Activated naive CD4-positive, alpha-beta T cell treated with anti-CD3 and anti-CD28 coated beads, Interleukin-2, amount 50 U/mL, for 16 hours (primary cell): ENCODE measurements around the gene COMMD10.

Source experiments
- DNase-seq: peaks from one replicate; pipeline ENCODE4 v3.0.0-alpha.2; 2020

The COMMD10 gene

DNA sequence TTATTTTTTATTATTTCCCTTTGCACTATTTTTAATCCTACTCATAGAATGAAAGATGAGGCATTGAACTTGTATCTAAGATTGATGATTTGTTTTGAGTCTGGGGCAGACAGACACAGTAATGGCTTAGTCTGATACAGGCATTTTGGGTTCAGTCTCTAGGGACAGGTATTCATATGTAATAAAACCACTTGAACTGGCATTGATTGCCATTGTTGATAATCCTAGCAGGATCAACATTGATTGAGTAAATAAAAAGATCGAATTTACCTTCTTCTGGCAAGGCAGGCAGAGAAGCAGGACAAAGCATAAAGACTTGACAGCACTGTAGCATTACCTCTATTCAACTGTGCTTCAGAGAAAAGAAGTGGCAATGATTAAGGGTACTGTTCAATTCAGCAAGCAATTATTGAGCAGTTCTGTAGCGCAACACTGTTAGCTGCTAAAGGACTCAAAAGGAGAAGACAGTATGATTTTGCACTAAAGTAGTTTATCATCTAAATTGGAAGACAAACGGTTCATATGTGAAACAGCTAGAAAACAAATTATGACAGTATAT, 144.4 kb downstream of the COMMD10 start:
- DNase-seq: no peak

DNA sequence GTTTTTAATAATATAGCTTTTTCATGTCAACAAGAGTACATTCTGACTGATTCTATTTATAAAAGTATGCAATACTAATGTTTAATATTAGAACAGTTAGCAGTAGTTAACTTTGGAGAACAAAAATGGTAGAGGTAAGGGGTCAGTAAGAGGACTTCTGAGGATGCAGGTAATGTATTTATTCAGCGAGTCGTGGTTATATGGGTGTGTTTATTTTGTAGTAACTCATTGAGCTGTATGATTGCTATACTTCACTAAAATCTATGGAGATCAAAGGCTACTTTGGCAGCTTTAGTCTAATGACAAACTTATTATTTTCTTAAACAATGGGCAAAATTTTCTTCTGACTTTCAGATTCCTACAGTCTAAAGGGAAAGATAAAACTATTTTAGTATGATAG, 146.5 kb downstream of the COMMD10 start:
- no peak for DNase-seq

DNA sequence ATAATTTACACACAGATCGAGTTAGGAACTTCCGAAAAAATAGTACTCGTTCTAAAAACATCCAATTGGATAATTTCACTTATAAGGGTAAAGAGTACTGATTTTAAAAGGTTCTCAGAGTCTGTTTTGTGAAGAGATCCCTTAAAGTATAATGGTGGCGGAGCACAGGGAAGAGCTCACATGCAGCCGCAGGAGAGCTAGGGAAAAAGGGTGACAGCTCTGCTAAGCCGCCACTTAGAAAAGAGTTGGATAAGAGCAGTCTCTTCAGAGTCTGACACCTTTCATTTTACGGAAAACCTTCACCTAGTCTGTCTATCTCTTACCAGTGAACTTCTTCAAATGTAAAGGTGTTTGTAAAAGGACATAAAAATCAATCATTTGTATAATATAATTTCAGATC, 149.9 kb downstream of the COMMD10 start:
- no peak for DNase-seq

DNA sequence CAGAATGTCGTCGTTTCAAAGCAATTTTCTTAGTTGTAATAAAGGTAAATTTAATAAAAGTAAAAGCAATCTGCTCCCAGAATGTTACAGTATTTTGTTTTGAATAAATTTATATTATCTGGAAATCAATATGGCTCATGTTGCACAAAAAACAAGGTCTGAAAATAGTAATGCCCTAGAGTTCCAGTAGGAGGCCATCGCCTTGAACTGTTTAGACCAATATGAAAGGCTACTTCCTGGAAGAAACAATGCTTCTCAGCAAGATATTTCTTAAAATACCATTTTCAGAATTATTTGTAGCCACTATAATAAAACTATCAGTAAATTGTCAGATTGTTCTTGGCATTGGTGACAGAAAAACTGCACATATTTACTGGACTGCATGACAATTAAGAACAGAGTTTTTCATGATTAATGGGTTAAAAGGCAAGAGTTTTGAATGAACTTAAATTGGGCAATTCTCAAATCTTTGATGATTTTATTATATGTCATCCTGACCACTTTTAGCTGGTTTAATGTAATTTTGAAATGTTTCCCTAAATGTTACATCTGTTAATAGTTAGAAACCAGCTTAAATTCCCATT, 153.2 kb downstream of the COMMD10 start:
- no peak for DNase-seq

DNA sequence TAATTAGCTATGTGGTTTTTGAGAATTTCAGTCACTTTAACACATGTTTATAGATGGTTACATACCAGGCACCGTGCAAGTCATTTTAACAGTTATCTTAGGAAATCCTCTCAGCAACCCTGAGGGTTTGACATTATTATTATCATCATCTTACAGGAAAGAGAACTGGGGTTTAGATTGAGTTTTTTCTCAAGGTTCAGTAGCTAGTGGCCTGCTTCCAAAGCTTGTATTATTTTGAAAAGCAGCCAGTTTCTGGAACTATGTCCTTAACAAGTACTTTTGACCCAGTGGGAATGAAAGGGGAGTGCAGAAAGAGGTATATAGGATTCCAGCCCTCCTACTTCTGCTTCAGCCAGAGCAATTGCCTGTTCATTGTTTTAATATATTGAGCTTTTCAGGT, 157.5 kb downstream of the COMMD10 start:
- DNase-seq: no peak

DNA sequence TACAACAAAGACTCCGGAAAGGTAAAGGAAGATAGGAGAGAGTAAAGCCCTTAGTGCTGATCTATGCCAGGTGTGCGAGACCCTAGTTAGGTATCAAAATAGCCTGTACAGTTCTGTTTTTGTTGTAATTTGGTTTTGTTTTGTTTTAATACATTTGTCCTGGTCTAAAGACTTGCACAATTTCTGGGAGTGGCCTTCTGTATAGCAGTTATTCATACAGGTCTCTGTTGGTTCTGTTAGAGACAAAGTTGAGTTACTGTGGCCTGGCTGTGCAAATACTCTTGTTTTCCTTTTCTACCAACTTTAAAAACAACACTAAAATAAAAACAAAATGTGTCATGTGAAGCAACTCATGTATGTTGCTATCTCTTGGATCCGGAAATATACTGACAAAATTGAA, 163.6 kb downstream of the COMMD10 start:
- DNase-seq: no peak

DNA sequence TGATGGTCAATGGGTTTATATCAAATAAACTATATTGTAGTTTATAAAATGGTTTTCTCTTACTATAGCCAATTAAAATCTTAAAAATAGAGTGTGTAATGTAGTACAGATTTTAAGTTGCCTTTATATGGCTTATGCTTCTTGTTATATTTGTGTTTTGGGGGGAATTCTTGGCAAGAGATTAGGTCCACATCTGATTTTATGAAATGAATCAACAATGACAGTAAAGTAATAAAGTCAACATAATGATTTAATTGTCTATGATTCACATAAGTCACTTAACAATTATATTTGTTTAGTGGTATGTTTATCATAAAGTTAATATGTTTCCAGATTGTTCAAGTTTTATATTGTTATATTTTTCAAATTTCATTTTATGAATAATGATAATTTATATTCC, 164.8 kb downstream of the COMMD10 start:
- no peak for DNase-seq

DNA sequence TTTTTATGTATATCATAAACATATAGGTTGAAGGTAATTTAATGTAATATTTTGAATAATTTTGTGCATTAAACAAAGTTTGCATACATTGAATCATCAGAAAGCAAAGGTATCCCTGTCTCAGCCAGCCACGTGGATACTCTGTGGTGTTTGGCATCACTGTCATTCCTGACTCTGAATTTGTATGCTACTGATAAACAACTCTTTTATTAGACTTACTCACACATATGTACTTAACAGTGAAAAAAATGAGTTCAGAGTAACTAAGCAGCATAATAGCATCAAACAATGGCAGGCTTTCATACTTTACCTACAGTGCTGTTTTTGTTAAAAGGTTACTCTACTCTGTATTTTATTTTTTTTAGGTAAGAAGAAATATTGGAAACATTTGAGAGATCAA, 171.9 kb downstream of the COMMD10 start:
- DNase-seq: no peak

DNA sequence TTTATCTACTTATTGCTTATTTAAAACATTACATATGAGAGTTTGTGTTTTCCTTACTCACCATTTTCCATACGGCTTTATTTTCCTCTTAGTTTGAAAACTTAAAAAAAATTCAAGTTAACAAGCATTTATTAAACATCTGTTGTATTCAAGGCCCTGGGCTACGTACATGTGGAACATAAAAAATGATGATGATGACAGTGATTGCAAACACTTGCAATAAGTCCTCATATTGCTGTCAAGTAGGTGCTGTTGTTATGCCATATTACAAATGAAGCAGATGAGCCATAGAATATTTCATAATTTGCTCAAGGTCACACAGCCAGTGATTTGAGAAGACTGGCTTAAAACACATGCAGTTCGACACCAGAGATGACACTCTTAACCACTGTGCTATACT, 180.6 kb downstream of the COMMD10 start:
- no peak for DNase-seq

DNA sequence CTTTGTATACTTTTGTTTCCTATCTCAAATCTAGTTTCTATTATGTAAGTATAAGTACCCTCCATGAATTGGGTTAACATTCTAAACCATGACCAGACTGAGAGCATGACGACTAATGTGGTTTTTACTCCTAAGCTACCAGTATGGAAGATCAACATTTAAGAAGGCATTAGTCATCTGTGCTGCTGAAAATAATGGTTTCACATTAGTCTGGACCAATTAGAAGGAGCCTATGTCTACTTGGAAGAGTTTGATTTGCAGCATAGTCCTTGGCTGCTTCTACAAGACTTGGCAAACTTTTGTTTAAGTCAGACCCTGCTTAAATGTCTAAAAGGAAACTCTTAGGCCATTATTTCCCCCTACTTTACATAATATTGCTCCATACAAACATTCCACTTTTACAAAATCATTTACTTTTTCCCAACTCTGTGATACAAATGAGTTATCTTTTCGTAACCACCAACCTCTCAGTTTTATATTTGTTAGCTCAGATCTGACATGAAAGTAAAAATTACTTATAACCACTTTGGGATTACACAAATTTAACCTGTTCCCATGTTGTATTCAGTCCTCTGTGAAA, 186.7 kb downstream of the COMMD10 start:
- no peak for DNase-seq

DNA sequence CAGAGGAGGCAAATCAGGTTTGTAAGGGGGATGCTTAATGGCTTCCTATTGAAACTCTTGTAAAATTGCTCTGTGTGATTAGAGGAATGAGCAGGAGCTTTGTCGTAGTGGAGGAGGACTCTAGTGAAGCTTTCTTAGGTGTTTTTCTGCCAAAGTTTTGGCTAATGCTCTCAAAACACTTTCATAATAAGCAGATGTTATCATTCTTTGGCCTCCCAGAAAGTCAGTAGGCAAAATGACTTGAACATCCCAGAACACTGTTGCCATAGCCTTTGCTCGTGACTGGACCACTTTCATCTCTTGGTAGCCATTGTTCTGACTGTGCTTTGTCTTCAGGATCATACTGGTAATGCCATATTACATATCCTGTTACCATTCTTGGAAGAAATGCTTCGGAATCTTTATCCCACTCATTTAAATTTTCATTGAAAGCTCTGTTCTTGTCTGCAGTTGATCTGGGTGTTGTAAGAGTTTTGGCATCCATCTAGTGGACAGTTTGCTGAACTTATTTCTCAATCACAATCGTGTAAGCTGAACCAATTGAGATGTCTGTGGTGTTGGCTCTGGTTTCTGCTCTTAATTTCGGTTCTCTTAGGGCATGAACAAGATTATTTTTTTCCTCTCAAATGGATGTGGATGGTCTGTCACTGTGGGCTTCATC, 187.6 kb downstream of the COMMD10 start:
- DNase-seq: no peak

DNA sequence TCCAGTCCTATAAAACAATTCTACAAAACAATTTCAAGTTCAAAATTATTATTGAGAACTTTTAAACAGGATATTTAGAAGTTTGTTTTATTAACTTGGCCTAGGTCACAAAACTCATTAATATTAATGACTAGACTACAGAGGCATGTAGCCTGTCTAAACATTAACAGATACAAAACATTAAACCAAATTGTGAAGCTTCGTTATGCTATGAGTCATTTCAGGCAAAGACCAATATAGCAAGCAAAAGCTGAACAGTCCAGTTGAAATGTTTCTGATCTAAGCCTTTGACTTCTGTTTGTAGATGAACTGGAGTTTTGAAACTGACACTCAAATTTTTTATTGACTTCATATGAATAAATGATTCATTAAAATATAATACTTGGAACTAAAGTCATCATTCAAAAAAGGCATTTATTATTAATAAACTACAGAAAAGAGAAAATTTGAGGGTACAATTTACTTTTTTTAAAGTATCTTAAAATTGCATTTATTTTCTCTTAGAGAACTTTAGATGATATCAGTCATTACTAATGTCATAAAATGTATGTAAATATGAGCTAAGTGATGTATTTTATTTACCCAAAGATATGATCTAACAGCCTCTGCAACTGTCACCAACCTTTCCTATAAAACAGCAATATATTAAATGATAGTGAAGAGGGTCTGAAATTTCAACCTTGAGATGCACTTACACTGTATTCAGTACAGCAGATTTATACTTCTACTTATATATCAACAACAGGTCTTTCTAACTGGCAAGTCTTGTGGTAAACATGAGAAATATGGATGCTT, 188.8 kb downstream of the COMMD10 start:
- DNase-seq: no peak

DNA sequence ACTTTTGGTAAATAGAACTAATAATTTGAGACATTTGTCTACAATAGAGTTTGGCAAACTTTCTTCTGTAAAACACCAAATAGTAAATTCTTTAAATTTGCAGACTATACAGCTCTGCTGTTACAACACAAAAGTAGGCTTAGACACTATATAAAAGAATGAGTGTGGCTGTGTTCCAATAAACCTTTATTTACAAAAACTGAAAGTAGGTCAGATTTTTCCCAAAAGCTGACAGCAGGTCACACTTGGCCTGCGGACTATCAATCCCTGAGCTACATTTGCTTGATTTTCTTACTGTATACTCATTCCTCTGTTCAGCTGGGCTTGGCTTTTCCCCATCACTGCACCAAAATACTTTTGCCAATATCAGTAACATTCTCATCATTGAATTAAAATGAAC, 189.4 kb downstream of the COMMD10 start:
- DNase-seq: no peak

DNA sequence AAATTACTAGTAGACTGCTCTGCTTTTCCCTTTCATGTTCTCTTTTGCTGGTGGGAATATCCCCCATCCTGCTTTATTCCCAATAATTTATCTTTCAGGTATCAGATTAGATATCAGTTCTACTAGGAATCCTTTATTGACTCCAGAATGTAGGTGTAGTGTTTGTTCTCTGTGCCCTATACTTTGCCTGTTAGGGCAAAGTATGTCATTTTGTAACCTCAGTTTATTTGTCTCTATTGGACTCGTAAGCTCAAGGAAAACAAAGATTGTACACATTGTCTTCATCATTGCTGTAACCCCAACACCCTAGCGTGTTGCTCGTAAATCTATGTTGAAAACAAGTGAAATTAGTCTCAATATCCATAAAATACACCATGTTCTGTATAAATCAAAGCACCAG, 190.5 kb downstream of the COMMD10 start:
- no peak for DNase-seq

DNA sequence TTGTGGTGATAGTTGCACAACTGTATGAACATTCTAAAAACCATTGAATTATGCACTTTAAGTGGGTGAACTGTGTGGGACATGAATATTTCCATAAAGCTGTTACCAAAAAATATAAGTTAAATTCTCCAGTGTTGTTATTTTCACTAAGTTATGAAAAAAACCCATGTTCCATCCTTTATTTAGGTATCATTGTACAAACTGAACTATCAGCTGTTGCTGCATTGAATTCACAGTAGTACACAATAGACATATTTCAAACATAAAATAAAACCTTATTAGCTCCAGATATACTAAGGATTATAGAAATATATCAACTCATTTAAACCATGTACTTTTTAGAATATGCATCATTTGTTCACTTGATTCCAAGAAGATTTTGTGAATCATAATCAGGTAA, 192.1 kb downstream of the COMMD10 start:
- DNase-seq: no peak

DNA sequence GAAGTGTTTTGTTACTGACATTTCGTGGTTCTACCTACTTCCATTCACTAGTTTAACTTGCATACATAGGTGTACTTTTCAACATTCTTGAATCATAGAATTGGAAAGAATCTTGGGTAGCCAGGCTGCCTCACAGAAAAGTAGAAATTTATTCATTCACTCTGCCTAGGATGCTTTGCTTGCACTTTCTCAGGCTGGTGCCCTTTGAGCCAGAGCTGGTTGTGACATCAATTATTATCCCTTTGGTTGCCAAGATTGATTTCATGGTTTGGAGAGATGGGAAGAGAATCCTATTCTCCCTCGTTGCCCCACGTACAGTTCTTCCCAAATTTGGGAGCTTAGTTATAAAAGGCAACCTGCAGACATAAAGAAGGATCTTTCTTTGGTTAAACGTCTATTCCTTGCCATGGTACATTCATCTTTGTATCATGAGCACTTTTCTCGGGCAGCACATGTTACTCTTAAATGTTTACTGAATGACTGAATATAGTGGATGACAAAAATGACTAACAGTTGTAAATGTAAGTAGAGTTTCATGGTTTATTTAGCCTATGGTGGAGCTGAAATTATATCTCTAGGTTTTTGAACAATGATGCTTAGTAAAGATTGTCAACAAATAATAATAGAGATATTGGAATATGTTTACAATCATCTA, 195.5 kb downstream of the COMMD10 start:
- DNase-seq: no peak

DNA sequence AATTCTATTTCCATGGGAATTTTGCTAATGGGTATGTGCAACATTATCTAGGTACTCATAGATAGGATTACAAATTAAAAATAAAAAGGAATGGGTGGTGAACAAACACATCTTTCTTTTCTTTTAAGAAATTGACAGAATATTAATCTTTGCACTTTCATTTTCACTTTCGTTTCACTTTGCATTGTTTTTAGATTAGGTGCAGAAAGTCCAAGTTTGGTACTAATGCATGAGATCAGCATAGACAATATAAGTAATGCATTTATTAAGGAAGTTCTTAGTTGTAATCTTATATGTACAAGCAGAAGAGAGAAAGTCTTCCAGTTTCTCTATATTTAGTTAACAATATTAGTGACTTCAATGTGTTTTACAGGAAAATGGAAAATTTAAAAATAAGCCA, 196.5 kb downstream of the COMMD10 start:
- no peak for DNase-seq

DNA sequence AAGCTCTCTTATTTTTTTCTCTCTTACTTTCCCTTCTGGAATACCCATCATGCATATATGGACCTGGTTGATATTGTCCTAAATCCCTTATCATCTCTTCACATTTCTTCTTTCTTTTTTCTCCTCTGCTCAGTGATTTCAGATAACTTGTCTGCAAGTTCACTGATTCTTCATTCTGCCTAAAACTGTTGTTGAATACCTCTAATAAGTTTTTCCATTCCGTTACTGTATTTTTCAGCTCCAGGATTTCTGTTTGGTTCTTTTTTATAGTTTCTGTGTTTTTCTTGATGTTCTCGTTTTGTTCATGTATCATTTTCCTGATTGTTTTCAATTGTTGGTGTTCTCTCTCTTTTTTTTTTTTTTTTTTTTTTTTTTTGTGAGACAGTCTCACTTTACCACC, 203.7 kb downstream of the COMMD10 start:
- no peak for DNase-seq

DNA sequence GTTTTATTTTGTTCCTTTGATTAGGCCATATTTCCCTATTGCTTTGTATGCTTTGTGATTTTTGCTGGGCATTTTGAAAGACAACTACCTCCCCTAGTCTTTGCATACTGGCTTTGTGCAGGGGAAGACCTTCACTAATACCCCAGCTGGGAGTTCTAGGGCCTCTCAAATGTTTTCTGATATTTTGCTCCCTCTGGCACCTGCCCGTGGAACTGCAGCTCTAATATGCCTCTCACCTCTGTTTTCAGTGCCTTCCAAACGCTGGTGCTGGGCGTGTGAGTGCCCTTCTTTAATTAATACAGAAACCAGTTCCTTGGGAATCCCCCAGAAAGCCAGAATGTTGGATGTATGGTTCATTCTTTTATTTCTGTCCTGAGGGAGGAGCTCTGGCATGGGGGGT, 204.5 kb downstream of the COMMD10 start:
- no peak for DNase-seq

DNA sequence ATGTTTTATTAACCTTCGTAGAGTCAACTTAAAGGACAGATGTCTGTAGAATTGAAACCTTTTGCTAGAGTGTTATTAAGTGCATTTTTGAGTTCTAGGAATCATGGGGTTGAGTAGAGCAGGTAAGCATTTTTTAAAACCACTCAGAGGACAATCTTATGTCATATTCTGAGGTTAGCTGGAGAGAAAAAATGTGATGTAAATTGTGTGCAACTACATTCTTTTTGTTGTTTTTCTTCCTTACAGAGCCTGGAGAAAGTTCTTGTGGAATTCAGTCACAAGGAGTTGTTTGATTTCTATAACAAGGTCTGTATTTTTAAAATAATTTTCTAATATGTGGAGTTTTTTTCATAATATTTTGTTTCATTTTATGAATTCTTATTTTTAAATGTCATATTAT, 206.4 kb downstream of the COMMD10 start:
- DNase-seq: no peak

DNA sequence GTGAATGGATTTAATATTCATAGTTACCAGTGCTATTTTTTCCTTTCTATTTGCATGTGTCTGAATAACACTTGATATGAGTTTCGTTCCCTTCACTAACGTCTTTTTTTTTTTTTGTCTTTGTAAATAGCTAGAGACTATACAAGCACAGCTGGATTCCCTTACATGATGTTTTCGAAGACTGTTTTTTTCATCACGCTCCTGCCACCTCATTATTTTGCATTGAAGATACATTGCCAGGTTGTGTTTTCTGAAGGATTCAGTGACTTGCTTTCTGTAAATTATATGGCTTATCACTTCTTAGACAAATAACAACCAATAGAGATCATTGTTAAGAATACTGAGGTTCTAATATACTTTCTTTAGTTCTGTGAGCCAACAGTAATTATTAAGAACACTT, 207.5 kb downstream of the COMMD10 start:
- DNase-seq: no peak

DNA sequence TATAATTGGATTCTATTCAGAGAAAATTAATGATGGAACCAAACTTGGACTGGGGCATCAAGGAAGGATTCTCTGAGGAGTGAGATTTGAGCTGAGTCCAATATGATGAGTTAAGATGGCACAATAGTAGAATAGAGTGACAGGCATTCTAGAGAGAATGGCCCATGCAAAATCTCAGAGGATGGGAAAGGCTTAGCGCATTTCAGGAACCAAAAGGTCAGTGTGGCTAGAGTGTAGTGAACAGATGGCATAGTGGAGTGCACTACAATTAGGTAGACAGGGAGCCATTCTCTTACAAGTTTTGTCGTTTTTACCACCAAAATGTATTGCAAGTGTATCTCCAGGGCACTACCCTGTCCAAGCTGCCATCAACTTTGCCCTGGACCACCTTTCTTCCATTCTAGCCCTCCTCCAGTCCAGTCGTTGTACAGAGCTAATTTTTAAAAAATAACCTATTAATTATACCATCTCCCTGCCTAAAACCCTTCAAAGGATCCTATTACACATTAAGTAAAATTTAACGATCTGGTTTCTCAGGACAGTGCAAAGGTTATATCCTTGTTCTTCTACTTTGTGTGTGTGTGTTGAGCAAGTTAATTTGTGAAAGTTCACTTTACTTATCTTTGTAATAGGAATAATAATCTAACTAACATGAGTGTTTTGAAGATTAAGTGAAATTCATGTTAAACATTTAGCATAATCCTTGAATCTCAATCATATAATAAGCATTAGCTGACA, 211.7 kb downstream of the COMMD10 start:
- no peak for DNase-seq
